Measurements from ENCODE around the gene RASGRF2.

GRCh38 chr5:81235287-81236072, 275.3 kb downstream of the RASGRF2 start:
- no peak for TF ChIP-seq CTCF (conservative IDR thresholded peaks at IDR 0.05; ENCODE audit: low read length)
- no peak for TF ChIP-seq EZH2phosphoT487 (IDR thresholded peaks at IDR 0.05; ENCODE audit: borderline replicate concordance, low read depth, low read length)
